MCF 10A (cell line): ENCODE data around the gene DLX5. TPM values are rescaled to one million over a fixed set of nuclear protein-coding genes. Genes with fewer than 3 reads are reported as not detected.
A peak's percentile ranks its signal among the peaks of the same experiment; 100 is the strongest.

Experiments used
- BruUV-seq: library from RNA; stranded (reverse); fragments of 400-500 nt; replicated peaks from 2 replicates; lab custom pipeline; 2021; lab: Mats Ljungman, UMichigan
- CTCF ChIA-PET: fragments of 300-600 bp; sonication (Branson Sonifier 250); formaldehyde crosslinking; extraction: SDS; loops from one replicate; lab custom pipeline; 2021; ENCODE audit warnings: antibody characterized with exemption, inconsistent platforms; lab: Yijun Ruan, JAX
- POLR2A ChIA-PET: fragments of 300-600, 350-650 bp; sonication (Branson Sonifier 250); formaldehyde crosslinking; extraction: SDS; loops from one replicate; lab custom pipeline; 2020; ENCODE audit warnings: antibody characterized with exemption, inconsistent platforms; lab: Yijun Ruan, JAX
- DNase-seq: peaks from one replicate; pipeline ENCODE4 v3.0.0-alpha.2; 2018; ENCODE audit not compliant: unreplicated experiment
- H3K27ac Mint-ChIP-seq: one replicate; pipeline ENCODE4 v1.8.0; 2022; ENCODE audit warnings: mild to moderate bottlenecking, low read depth, mixed read lengths; ENCODE audit not compliant: unreplicated experiment
- H3K27me3 Mint-ChIP-seq: one replicate; pipeline ENCODE4 v1.8.0; 2022; ENCODE audit warnings: mixed read lengths; ENCODE audit not compliant: insufficient read depth, unreplicated experiment
- H3K36me3 Mint-ChIP-seq: one replicate; pipeline ENCODE4 v1.8.0; 2022; ENCODE audit warnings: mild to moderate bottlenecking, moderate library complexity, mixed read lengths; ENCODE audit not compliant: insufficient read depth, unreplicated experiment
- H3K4me1 Mint-ChIP-seq: one replicate; pipeline ENCODE4 v1.8.0; 2022; ENCODE audit warnings: mixed read lengths; ENCODE audit not compliant: insufficient read depth, unreplicated experiment
- H3K4me3 Mint-ChIP-seq: one replicate; pipeline ENCODE4 v1.8.0; 2022; ENCODE audit warnings: mild to moderate bottlenecking, moderate library complexity, mixed read lengths; ENCODE audit not compliant: unreplicated experiment
- H3K9me3 Mint-ChIP-seq: one replicate; pipeline ENCODE4 v1.8.0; 2022; ENCODE audit warnings: mixed read lengths; ENCODE audit not compliant: unreplicated experiment
- CTCF ChIP-seq: fragments of 200-600 bp; IDR thresholded peaks from one replicate; pipeline ENCODE4 v1.8.0; 2022; ENCODE audit warnings: antibody characterized with exemption, mild to moderate bottlenecking; ENCODE audit not compliant: unreplicated experiment
- intact Hi-C: fragments of 100-400 bp; cut with micrococcal nuclease; formaldehyde crosslinking; loops from 2 replicates; pipeline ENCODE4 v1.14.1; 2022
- total RNA-seq: library from RNA; stranded (reverse); gene quantifications from 2 replicates; pipeline ENCODE4 v1.2.3, GENCODE V29; 2022

DLX5 gene
- total RNA-seq, 1 experiment from 2014 or later = not detected

GRCh38 chr7:97004247-97005182, 20.1 kb downstream of the DLX5 start:
- no peak for DNase-seq
- BruUV-seq = no TSS peak
- Mint-ChIP-seq H3K36me3 (no peaks in the 10 kb centered on the region), H3K27ac (no peak overlapping the region), H3K4me3 (peak overlapping the region; percentile 77), H3K9me3 (no peaks in the 10 kb centered on the region), H3K27me3 (peaks cover 37% of the 10 kb centered on the region), H3K4me1 (no peaks in the 10 kb centered on the region)
- ChIA-PET CTCF (no interaction called here), POLR2A (interaction anchor here (0.6 to 0.7 kb wide), 2 partner anchors 11 to 53 kb away, joined by 3 read pairs; no protein-coding TSS in a partner anchor)
- intact Hi-C loops = no loop called here
- TF ChIP-seq CTCF = no peak

GRCh38 chr7:97003262-97004246, 21.1 kb downstream of the DLX5 start:
- ChIA-PET POLR2A (no interaction called here), CTCF (interaction anchor here (0.6 to 0.8 kb wide), 2 partner anchors 12 to 15 kb away, joined by 3 read pairs; no protein-coding TSS in a partner anchor)
- intact Hi-C loops = no loop called here
- Mint-ChIP-seq H3K9me3 (no peaks in the 10 kb centered on the region), H3K36me3 (no peaks in the 10 kb centered on the region), H3K27me3 (peaks cover 40% of the 10 kb centered on the region), H3K4me3 (no peak overlapping the region), H3K4me1 (no peaks in the 10 kb centered on the region), H3K27ac (no peak overlapping the region)
- TF ChIP-seq CTCF = no peak
- DNase-seq = no peak
- BruUV-seq = no TSS peak

GRCh38 chr7:97002555-97003261, 21.9 kb downstream of the DLX5 start:
- CTCF ChIA-PET = interaction anchor here (0.6 to 0.8 kb wide), 2 partner anchors 13 to 16 kb away, joined by 3 read pairs; no protein-coding TSS in a partner anchor
- Mint-ChIP-seq H3K9me3 (no peaks in the 10 kb centered on the region), H3K4me3 (no peak overlapping the region), H3K27ac (no peak overlapping the region), H3K36me3 (no peaks in the 10 kb centered on the region), H3K27me3 (peaks cover 48% of the 10 kb centered on the region), H3K4me1 (no peaks in the 10 kb centered on the region)
- POLR2A ChIA-PET = no interaction called here
- BruUV-seq = no TSS peak
- no peak for DNase-seq
- intact Hi-C loops = no loop called here
- TF ChIP-seq CTCF = no peak
